GM12864 (cell line): ENCODE data around the gene PCDHGA5.
"Not testable (repeated sequence)": the region's sequence is repeated elsewhere in the genome, so short reads cannot be mapped to it uniquely, and the experiment has no call there.

ENCODE experiments used
- DNase-seq: peaks from one replicate; pipeline ENCODE4 v3.0.0-alpha.2; 2011; ENCODE audit warnings: low read depth
- H3K4me3 ChIP-seq: 2 replicates; pipeline ENCODE4 v1.5.1; 2011; ENCODE audit warnings: mild to moderate bottlenecking, low read depth, low read length, control low read depth
- CTCF ChIP-seq: IDR thresholded peaks from 2 replicates; pipeline ENCODE4 v1.5.1; 2011; ENCODE audit warnings: low read depth, mild to moderate bottlenecking, moderate library complexity, low read length, control low read depth, inconsistent platforms; ENCODE audit errors: missing control alignments

PCDHGA5 gene

GRCh38 chr5:141375444-141376155 lies 11.6 kb downstream of the PCDHGA5 start:
- not testable (repeated sequence) for DNase-seq, H3K4me3 ChIP-seq
- TF ChIP-seq CTCF = peak; percentile 11

- no peak for DNase-seq
- no peak for TF ChIP-seq CTCF
- no peak within 1 kb of the TSS for H3K4me3 ChIP-seq
Measured at GRCh38 chr5:141382469-141383294, 18.7 kb downstream of the PCDHGA5 start, which contains the start of gene PCDHGA7. TSS of gene PCDHGA7 (plus strand) at chr5:141382742. CDS start at chr5:141382900, 158 bp downstream.

- TF ChIP-seq CTCF = no peak
- H3K4me3 ChIP-seq = no peak overlapping the region
- no peak for DNase-seq
Measured at GRCh38 chr5:141383345-141383744, 19.4 kb downstream of the PCDHGA5 start.

- no peak for DNase-seq
- no peak overlapping the region for H3K4me3 ChIP-seq
- TF ChIP-seq CTCF = no peak
Measured at GRCh38 chr5:141384471-141385267, 20.7 kb downstream of the PCDHGA5 start.

- H3K4me3 ChIP-seq, DNase-seq: not testable (repeated sequence)
Measured at GRCh38 chr5:141387557-141388311, 23.8 kb downstream of the PCDHGA5 start, which contains the start of gene PCDHGB4. TSS of gene PCDHGB4 (plus strand) at chr5:141387698. CDS start at chr5:141387885, 187 bp downstream.

GRCh38 chr5:141388661-141389060 lies 24.7 kb downstream of the PCDHGA5 start:
- no peak for TF ChIP-seq CTCF
- no peak for DNase-seq
- H3K4me3 ChIP-seq = no peak overlapping the region
